Endodermal cell (in vitro differentiated cells): Measurements from ENCODE around the gene BACH2. TPM values are rescaled to one million over a fixed set of nuclear protein-coding genes. Genes with fewer than 3 reads are reported as not detected.

ENCODE experiments used
- DNase-seq: peaks from one replicate; pipeline ENCODE4 v3.0.0-alpha.2; 2017
- H3K27ac ChIP-seq: 2 replicates; pipeline ENCODE4 v1.5.1; 2013; ENCODE audit warnings: mild to moderate bottlenecking, low read depth, low read length, moderate library complexity
- H3K27me3 ChIP-seq: 2 replicates; pipeline ENCODE4 v1.6.1; 2013; ENCODE audit warnings: mild to moderate bottlenecking, low read length, moderate library complexity; ENCODE audit not compliant: insufficient read depth, control insufficient read depth, poor library complexity, severe bottlenecking
- H3K36me3 ChIP-seq: 2 replicates; pipeline ENCODE4 v1.7.0; 2013; ENCODE audit warnings: mild to moderate bottlenecking, low read length, moderate library complexity; ENCODE audit not compliant: control insufficient read depth, insufficient read depth
- H3K4me1 ChIP-seq: one replicate; pipeline ENCODE4 v1.7.0; 2013; ENCODE audit warnings: low read length; ENCODE audit not compliant: control insufficient read depth, insufficient read depth
- H3K4me3 ChIP-seq: 2 replicates; pipeline ENCODE4 v1.5.1; 2013; ENCODE audit warnings: mild to moderate bottlenecking, low read length, moderate library complexity
- H3K9ac ChIP-seq: 2 replicates; pipeline ENCODE4 v1.6.1; 2013; ENCODE audit warnings: mild to moderate bottlenecking, low read length, moderate library complexity; ENCODE audit not compliant: poor library complexity, severe bottlenecking; ENCODE audit errors: extremely low read depth
- H3K9me3 ChIP-seq: 2 replicates; pipeline ENCODE4 v1.6.1; 2013; ENCODE audit warnings: mild to moderate bottlenecking, low read length, moderate library complexity; ENCODE audit not compliant: control insufficient read depth
- H3K27ac Mint-ChIP-seq: 2 replicates; pipeline ENCODE4 v1.8.0; 2020; ENCODE audit warnings: mixed read lengths
- H3K27me3 Mint-ChIP-seq: 2 replicates; pipeline ENCODE4 v1.8.0; 2021; ENCODE audit warnings: mild to moderate bottlenecking, mixed read lengths; ENCODE audit not compliant: insufficient read depth
- H3K36me3 Mint-ChIP-seq: 2 replicates; pipeline ENCODE4 v1.8.0; 2020; ENCODE audit warnings: low read depth, mixed read lengths
- H3K4me1 Mint-ChIP-seq: 2 replicates; pipeline ENCODE4 v1.8.0; 2020; ENCODE audit warnings: mixed read lengths
- H3K4me3 Mint-ChIP-seq: 2 replicates; pipeline ENCODE4 v1.8.0; 2020; ENCODE audit warnings: mild to moderate bottlenecking, moderate library complexity, mixed read lengths
- H3K9me3 Mint-ChIP-seq: 2 replicates; pipeline ENCODE4 v1.8.0; 2020; ENCODE audit warnings: mild to moderate bottlenecking, mixed read lengths
- WGBS, 2 experiments: methylation state at CpG; one replicate each; pipeline versions ENCODE4 v1.1.5 to v1.1.7; 2013; ENCODE audit warnings: missing lambda C conversion rate in 2 of 2, mixed read lengths in 1 of 2; ENCODE audit not compliant: insufficient coverage in 1 of 2, insufficient read length in 1 of 2; 5-methylcytosine and 5-hydroxymethylcytosine counted together
- total RNA-seq, 2 donors: library from RNA; stranded (reverse); fragmentation: NEBNext Ultra II Directional in 1 of 2; extraction: Animal tissue kit (Norgen Biotek cat#: 25700) in 1 of 2; gene quantifications; 2 replicates in 1 of 2; 3 replicates in 1 of 2; pipeline ENCODE4 v1.2.1, GENCODE V29; 2021
- TF ChIP-seq, protein P1 (sequence below): fragments of 200-600 bp; sonication (generic); conservative IDR thresholded peaks from 2 replicates; pipeline ENCODE4 v1.5.0; 2021; ENCODE audit warnings: antibody characterized with exemption, mild to moderate bottlenecking

The BACH2 gene
- total RNA-seq, 2 donors from 2014 or later, result 11.0 to 22.3 TPM

DNA sequence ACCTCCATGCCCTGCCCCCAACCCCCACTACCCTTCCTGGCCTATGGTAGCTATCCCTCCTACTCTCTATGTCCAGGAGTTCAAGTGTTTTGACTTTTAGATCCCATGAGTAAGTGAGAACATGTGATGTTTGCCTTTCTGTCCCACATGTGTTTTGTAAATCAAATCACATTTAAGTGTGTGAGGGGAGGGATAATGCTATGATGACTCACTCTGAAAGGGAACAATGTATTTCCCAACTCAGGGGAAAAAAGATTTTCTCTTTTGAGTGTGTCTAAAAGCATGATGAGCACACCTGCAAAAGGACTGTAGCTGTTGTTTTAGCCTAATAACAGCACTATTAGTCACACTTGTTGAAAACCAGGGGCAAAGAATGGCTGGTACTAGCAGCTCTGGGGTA lies 208.6 kb downstream of the BACH2 start:
- Mint-ChIP-seq H3K36me3 (peaks cover 5% of the 10 kb centered on the region), H3K4me3 (no peak overlapping the region), H3K9me3 (no peaks in the 10 kb centered on the region), H3K27ac (no peak overlapping the region), H3K27me3 (no peaks in the 10 kb centered on the region), H3K4me1 (no peaks in the 10 kb centered on the region)
- H3K27me3 ChIP-seq, result no peaks in the 10 kb centered on the region
- H3K4me1 ChIP-seq, result no peaks in the 10 kb centered on the region
- no peak overlapping the region for H3K4me3 ChIP-seq
- TF ChIP-seq, protein P1, sequence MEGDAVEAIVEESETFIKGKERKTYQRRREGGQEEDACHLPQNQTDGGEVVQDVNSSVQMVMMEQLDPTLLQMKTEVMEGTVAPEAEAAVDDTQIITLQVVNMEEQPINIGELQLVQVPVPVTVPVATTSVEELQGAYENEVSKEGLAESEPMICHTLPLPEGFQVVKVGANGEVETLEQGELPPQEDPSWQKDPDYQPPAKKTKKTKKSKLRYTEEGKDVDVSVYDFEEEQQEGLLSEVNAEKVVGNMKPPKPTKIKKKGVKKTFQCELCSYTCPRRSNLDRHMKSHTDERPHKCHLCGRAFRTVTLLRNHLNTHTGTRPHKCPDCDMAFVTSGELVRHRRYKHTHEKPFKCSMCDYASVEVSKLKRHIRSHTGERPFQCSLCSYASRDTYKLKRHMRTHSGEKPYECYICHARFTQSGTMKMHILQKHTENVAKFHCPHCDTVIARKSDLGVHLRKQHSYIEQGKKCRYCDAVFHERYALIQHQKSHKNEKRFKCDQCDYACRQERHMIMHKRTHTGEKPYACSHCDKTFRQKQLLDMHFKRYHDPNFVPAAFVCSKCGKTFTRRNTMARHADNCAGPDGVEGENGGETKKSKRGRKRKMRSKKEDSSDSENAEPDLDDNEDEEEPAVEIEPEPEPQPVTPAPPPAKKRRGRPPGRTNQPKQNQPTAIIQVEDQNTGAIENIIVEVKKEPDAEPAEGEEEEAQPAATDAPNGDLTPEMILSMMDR, result no peak
- no peaks in the 10 kb centered on the region for H3K9me3 ChIP-seq
- H3K36me3 ChIP-seq, result peaks cover 13% of the 10 kb centered on the region
- no peak for DNase-seq
- H3K9ac ChIP-seq, result no peak overlapping the region
- no peak overlapping the region for H3K27ac ChIP-seq

DNA sequence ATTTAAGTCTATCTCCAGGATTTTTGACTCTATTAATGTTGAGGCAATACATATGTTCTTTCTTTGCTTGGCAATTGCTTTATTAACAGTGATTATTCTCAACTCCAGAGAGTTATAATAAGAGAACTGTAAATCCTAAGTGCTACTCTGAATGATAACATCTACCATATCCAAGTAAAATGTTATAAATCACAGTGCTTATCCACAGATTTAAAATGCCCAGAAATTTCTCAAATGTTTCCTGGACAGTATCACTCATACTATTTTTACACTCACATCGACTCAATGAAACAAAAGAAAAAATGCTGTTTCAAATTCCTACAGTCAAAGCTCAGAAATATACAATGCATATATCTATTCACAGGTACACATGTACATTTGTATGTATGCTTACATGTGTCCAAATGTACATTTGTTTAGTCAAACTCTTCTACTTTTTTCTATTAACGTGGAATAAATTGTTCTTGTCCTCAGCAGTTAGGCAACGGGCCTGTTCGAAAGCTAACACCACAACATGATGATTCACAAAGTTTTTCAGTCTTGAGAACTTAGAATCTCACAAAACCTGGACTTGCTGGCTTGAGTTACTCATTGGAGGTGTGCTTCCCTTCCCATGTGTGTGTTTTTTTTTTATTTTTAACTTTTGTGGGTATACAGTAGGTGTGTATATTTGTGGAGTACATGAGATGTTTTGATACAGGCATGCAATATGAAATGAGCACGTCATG lies 209.4 kb downstream of the BACH2 start:
- Histone ChIP-seq H3K36me3 (peaks cover 13% of the 10 kb centered on the region), H3K27me3 (no peaks in the 10 kb centered on the region), H3K9ac (no peak overlapping the region), H3K4me1 (peaks cover 6% of the 10 kb centered on the region), H3K9me3 (no peaks in the 10 kb centered on the region), H3K4me3 (no peak overlapping the region), H3K27ac (no peak overlapping the region)
- Mint-ChIP-seq H3K27ac (no peak overlapping the region), H3K9me3 (no peaks in the 10 kb centered on the region), H3K36me3 (peaks cover 5% of the 10 kb centered on the region), H3K4me1 (no peaks in the 10 kb centered on the region), H3K4me3 (no peak overlapping the region), H3K27me3 (no peaks in the 10 kb centered on the region)
- TF ChIP-seq, protein P1, result no peak
- WGBS, 2 experiments, result 93 to 94% methylated on average over 4 to 5 of the region's 5 CpGs
- no peak for DNase-seq

DNA sequence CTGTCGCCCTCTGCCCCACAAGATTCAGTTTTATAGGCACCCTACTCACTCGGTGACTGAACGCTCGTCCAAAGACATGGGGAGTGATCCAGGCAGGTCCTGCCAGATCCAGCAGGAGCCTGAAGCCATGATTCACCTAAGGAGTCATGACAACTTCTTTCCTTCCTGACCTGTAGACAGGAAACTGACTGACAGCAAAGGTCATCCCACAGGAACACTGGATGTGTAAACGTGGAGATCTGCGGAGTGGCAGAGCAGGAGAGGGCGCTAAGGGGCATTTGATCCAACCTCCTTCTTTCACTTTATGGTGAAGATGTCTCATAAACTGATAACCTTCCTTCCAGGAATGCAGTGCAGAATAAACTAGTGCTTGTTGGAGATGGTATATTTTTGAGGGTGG lies 210.1 kb downstream of the BACH2 start:
- Histone ChIP-seq H3K9ac (no peak overlapping the region), H3K4me3 (no peak overlapping the region), H3K9me3 (no peaks in the 10 kb centered on the region), H3K4me1 (peaks cover 6% of the 10 kb centered on the region), H3K27me3 (no peaks in the 10 kb centered on the region), H3K27ac (no peak overlapping the region), H3K36me3 (peaks cover 13% of the 10 kb centered on the region)
- Mint-ChIP-seq H3K4me1 (no peaks in the 10 kb centered on the region), H3K36me3 (peaks cover 5% of the 10 kb centered on the region), H3K27ac (peak overlapping the region; percentile 83), H3K9me3 (no peaks in the 10 kb centered on the region), H3K4me3 (no peak overlapping the region), H3K27me3 (no peaks in the 10 kb centered on the region)
- TF ChIP-seq, protein P1, result peak; percentile 40
- WGBS, 2 experiments, result 85 to 86% methylated on average over 7 of the region's 7 CpGs
- DNase-seq, result peak; percentile 58
